Lung (tissue), 12 donors: Measurements from ENCODE around the gene ANKRD55. TPM values are rescaled to one million over a fixed set of nuclear protein-coding genes. Genes with fewer than 3 reads are reported as not detected.
"Not testable (repeated sequence)": the region's sequence is repeated elsewhere in the genome, so short reads cannot be mapped to it uniquely, and the experiment has no call there.

ENCODE experiments used
- ATAC-seq: fragments of 200-7000 bp; cut with Tn5 transposase; one replicate; pipeline ENCODE4 v1.9.1; 2020; ENCODE audit warnings: moderate number of reproducible peaks; ENCODE audit not compliant: insufficient read depth, low FRiP score
- DNase-seq, 3 donors: peaks; one replicate each; pipeline ENCODE4 v3.0.0-alpha.2; 2013 to 2017
- H3K27ac ChIP-seq, 2 donors: one replicate each; pipeline ENCODE4 v1.5.1; 2013; ENCODE audit warnings: mild to moderate bottlenecking in 2 of 2, moderate library complexity in 2 of 2, control low read depth in 1 of 2, inconsistent platforms in 1 of 2, low read depth in 1 of 2, low read length in 1 of 2
- H3K27me3 ChIP-seq, 3 donors: one replicate each; pipeline ENCODE4 v1.5.1; 2013; ENCODE audit warnings: low read length in 2 of 3; ENCODE audit not compliant: control insufficient read depth in 3 of 3, insufficient read depth in 3 of 3
- H3K36me3 ChIP-seq, 4 donors: one replicate each; pipeline ENCODE4 v1.5.1; 2013; ENCODE audit warnings: low read length in 4 of 4, mild to moderate bottlenecking in 1 of 4, moderate library complexity in 1 of 4; ENCODE audit not compliant: control insufficient read depth in 4 of 4, insufficient read depth in 4 of 4
- H3K4me1 ChIP-seq, 5 donors: one replicate each; pipeline ENCODE4 v1.5.1; 2013; ENCODE audit warnings: low read length in 5 of 5, mild to moderate bottlenecking in 2 of 5, moderate library complexity in 1 of 5; ENCODE audit not compliant: control insufficient read depth in 5 of 5, insufficient read depth in 5 of 5
- H3K4me3 ChIP-seq: one replicate; pipeline ENCODE4 v1.5.1; 2013; ENCODE audit warnings: mild to moderate bottlenecking, control low read depth, moderate library complexity
- H3K9ac ChIP-seq, 2 donors: one replicate each; pipeline ENCODE4 v1.5.1; 2013; ENCODE audit warnings: low read length in 2 of 2, control low read depth in 1 of 2; ENCODE audit not compliant: insufficient read depth in 1 of 2
- H3K9me3 ChIP-seq, 4 donors: one replicate each; pipeline ENCODE4 v1.5.1; 2013; ENCODE audit warnings: low read length in 3 of 4, mild to moderate bottlenecking in 1 of 4, moderate library complexity in 1 of 4; ENCODE audit not compliant: control insufficient read depth in 4 of 4, insufficient read depth in 3 of 4
- CTCF ChIP-seq: IDR thresholded peaks from 2 replicates; pipeline ENCODE4 v1.5.1; 2012; ENCODE audit warnings: mild to moderate bottlenecking; ENCODE audit errors: control extremely low read depth, extremely low read depth
- WGBS, 2 donors: extraction: QIAGEN DNeasy Blood & Tissue Kit; methylation state at CpG; one replicate each; pipeline ENCODE4 v1.1.7; 2013; 5-methylcytosine and 5-hydroxymethylcytosine counted together
- polyA plus RNA-seq, 2 donors: library from polyadenylated mRNA; stranded (reverse); fragments of 200-250 nt; gene quantifications; one replicate each; pipeline ENCODE4 v1.2.1, GENCODE V29; 2013
- total RNA-seq, 2 donors: library from RNA; depleted of rRNA in 1 of 2; stranded (reverse); fragments of >200 nt in 1 of 2; gene quantifications; one replicate each; pipeline ENCODE4 v1.2.1, GENCODE V29; 2014 to 2021
- donor health status: control.
- donor health status: control.
- donor health status: Bipolar disorder and iron deficiency.
- donor health status: healthy.
- donor health status: DM: yes; HTN: yes; CAD: no.

The ANKRD55 gene
- total and polyA plus RNA-seq, 4 donors, result 0.06 to 0.50 (median 0.28) TPM

DNA sequence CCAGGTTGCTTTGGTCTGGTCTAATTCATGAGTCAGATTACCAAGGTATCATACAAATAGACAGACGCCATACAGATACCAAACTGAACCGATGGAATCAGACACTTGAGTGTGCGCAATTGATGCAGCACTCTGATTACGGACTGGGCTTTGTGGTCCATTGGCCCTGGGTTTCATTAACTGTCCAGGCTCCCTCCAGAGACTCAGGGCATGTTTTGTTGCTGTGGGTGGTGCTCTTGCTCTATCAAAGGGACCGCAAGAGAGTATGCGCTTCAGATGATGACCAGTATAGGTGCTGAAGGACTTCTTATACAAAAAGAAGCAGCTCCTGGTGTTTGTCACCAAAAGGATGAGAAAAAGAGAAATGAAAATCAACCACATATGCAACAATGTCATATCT, 36.9 kb upstream of the ANKRD55 start:
- Histone ChIP-seq H3K27me3 (no peaks in the 10 kb centered on the region), H3K4me3 (no peak overlapping the region), H3K9ac (no peak overlapping the region), H3K36me3 (no peaks in the 10 kb centered on the region), H3K4me1 (peaks cover 0 to 27% (median 0%) of the 10 kb centered on the region in 5 donors), H3K9me3 (no peaks in the 10 kb centered on the region), H3K27ac (no peak overlapping the region)
- no peak for ATAC-seq
- 93 to 94% methylated on average over 6 of the region's 6 CpGs for WGBS, 2 donors
- peak in 1 of 3 donors; percentile 34 for DNase-seq
- no peak for TF ChIP-seq CTCF

DNA sequence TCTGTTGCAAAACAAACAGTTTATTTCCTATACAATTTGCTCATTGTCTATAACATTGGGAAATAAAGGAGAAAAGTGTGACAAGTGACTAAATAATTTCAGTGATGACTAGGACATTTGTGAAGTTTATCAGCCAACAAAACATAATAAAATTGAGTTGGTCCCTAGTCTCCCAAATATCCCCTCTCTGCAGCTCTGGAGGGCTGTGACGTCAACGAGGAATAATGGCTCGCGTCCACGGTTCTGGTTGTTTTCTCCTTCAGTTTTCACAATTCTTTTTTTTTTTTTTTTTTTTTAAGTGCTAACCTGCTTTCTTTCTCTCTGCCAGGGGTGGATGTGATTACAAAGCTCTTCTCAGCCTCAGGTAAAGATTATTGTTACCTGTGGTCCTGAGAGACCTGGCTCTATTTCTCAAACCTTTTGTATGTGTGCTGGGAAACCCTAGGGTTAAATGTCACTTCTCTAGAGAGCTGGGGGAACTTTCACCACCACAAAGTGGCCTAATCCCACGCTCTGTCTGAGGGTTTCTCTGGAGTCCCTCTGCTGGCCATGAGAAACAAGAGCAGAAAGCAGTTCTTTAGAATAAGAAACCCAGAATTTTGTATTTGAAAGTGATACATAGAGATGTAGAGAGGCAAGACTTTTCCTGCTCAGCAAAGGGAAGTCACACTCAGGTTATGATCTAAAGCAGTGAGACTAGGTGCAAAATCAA, 36.2 kb upstream of the ANKRD55 start:
- Histone ChIP-seq H3K4me3 (no peak overlapping the region), H3K9ac (no peak overlapping the region), H3K27ac (no peak overlapping the region), H3K36me3 (no peaks in the 10 kb centered on the region), H3K4me1 (peaks cover 0 to 27% (median under 1%) of the 10 kb centered on the region in 5 donors), H3K9me3 (no peaks in the 10 kb centered on the region), H3K27me3 (no peaks in the 10 kb centered on the region)
- TF ChIP-seq CTCF, result peak; percentile 23
- peak; percentile 55 to 80 (median 80) for DNase-seq
- WGBS, 2 donors, result 47 to 65% methylated on average over 6 of the region's 6 CpGs
- peak; percentile 45 for ATAC-seq

DNA sequence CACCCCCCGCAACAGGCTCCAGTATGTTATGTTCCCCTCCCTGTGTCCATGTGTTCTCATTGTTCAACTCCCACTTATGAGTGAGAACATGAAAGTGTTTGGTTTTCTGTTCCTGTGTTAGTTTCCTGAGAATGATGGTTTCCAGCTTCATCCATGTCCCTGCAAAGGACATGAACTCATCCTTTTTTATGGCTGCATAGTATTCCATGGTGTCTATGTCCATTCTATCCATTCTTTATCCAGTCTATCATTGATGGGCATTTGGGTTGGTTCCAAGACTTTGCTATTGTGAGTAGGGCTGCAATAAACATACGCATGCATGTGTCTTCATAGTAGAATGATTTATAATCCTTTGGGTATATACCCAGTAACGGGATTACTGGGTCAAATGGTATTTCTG, 35.6 kb upstream of the ANKRD55 start:
- 93 to 95% methylated on average over 3 of the region's 3 CpGs for WGBS, 2 donors
- not testable (repeated sequence) for DNase-seq, ATAC-seq, H3K27me3 ChIP-seq, H3K4me3 ChIP-seq, H3K27ac ChIP-seq, H3K9ac ChIP-seq, H3K9me3 ChIP-seq, H3K36me3 ChIP-seq
- peaks cover 0 to 25% (median 3%) of the 10 kb centered on the region in 5 donors for H3K4me1 ChIP-seq

- no peak for ATAC-seq
- no peaks in the 10 kb centered on the region for H3K27me3 ChIP-seq
Measured at GRCh38 chr5:56267856-56268255, 34.7 kb upstream of the ANKRD55 start.

More at GRCh38 chr5:56267856-56268255, 34.7 kb upstream of the ANKRD55 start:
- Histone ChIP-seq H3K4me1 (peaks cover 0 to 19% (median 3%) of the 10 kb centered on the region in 5 donors), H3K4me3 (no peak overlapping the region), H3K9ac (no peak overlapping the region), H3K9me3 (no peaks in the 10 kb centered on the region), H3K27ac (no peak overlapping the region), H3K36me3 (no peaks in the 10 kb centered on the region)
- WGBS, 2 donors, result 94 to 97% methylated on average over 3 of the region's 3 CpGs
- TF ChIP-seq CTCF, result no peak
- no peak for DNase-seq
